Measurements from ENCODE around the gene C2CD2. TPM values are rescaled to one million over a fixed set of nuclear protein-coding genes. Genes with fewer than 3 reads are reported as not detected.

Gene C2CD2
- total and polyA plus RNA-seq, 10 of the 15 experiments (the other 5 are each of a cell fraction or from before 2014, with no cell fraction given) = 2.2 to 30.9 (median 9.9) TPM

DNA sequence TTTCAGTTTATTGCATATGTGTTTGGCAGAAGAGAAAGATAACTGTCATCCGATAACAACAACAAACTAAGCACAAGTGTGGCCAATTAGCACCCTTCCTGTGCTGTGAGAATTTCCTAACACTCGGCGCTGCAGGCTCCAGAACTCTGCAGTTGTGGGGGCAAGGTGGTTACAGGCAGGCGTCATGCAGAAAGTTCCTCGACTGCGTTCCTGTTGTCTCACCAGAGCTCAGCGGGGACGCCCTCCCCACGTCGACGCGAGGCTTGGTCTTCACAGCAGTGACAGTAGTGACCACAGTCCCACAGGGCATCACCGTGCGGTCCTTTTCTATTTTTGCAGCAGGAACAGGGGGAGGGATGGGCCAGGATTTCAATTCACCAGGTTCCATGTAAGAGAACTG, 47.0 kb downstream of the C2CD2 start:
- no peak overlapping the region for H3K4me2 ChIP-seq (ENCODE audit: control insufficient read depth, insufficient read depth)
- WGBS (ENCODE audit: insufficient coverage, insufficient replicate concordance, low lambda C conversion rate, missing lambda C conversion rate) = 98% methylated on average over 14 of the region's 14 CpGs
- H3K9me3 ChIP-seq (replicated peaks; ENCODE audit: control insufficient read depth, insufficient read depth, low read length) = no peaks in the 10 kb centered on the region
- ChIA-PET POLR2A (no interaction called here), CTCF (interaction anchor here (0.6 kb wide), 1 partner anchor 99 kb away, joined by 4 read pairs; no protein-coding TSS in a partner anchor), SMC1A (ENCODE audit: uncharacterized antibody, unreplicated experiment) (no interaction called here), RAD21 (ENCODE audit: unreplicated experiment) (no interaction called here)
- peaks cover 7 to 29% of the 10 kb centered on the region in 2 experiments for H3K36me3 ChIP-seq (ENCODE audit: control insufficient read depth in 2 of 2, insufficient read depth in 2 of 2, low read length in 1 of 2)
- no peak overlapping the region for H3K4me3 ChIP-seq
- in situ Hi-C loops (cut with MboI) (no loop called here), intact Hi-C loops (cut with micrococcal nuclease; ENCODE audit: unreplicated experiment) (no loop called here)
- FAIRE-seq (no peak), ATAC-seq (no peak), DNase-seq (ENCODE audit: low read depth, low spot score) (no peak)
- H3K4me1 ChIP-seq (ENCODE audit: control insufficient read depth, insufficient read depth, low read length) = no peaks in the 10 kb centered on the region
- no peaks in the 10 kb centered on the region for H4K20me1 ChIP-seq (ENCODE audit: control insufficient read depth, insufficient read depth)
- no peaks in the 10 kb centered on the region for H3K79me2 ChIP-seq (ENCODE audit: control insufficient read depth, insufficient read depth, low read length)
- H3K27me3 ChIP-seq (replicated peaks in 1 of 2; ENCODE audit: control insufficient read depth in 2 of 2, insufficient read depth in 2 of 2, low read length in 1 of 2) = no peaks in the 10 kb centered on the region
- H3K27ac ChIP-seq (ENCODE audit: control insufficient read depth, insufficient read depth) = no peak overlapping the region
- BruUV-seq (replicated peaks) = no TSS peak
- TF ChIP-seq MTA3 (IDR thresholded peaks at IDR 0.05; ENCODE audit: borderline replicate concordance, low read length) (no peak), RELB (IDR thresholded peaks at IDR 0.05; ENCODE audit: low read depth) (no peak)
- no peak overlapping the region for H3K9ac ChIP-seq (ENCODE audit: control insufficient read depth, insufficient read depth, low read length)
- H2AFZ ChIP-seq (ENCODE audit: control insufficient read depth, low read depth, low read length) = no peak overlapping the region

- ChIA-PET POLR2A (no interaction called here), SMC1A (ENCODE audit: uncharacterized antibody, unreplicated experiment) (no interaction called here), RAD21 (ENCODE audit: unreplicated experiment) (no interaction called here), CTCF (no interaction called here)
- Histone ChIP-seq H3K9me3 (replicated peaks; ENCODE audit: control insufficient read depth, insufficient read depth, low read length) (no peaks in the 10 kb centered on the region), H3K27ac (ENCODE audit: control insufficient read depth, insufficient read depth) (no peak overlapping the region), H3K36me3 (ENCODE audit: control insufficient read depth in 2 of 2, insufficient read depth in 2 of 2, low read length in 1 of 2) (peaks cover 7 to 25% of the 10 kb centered on the region in 2 experiments), H3K4me2 (ENCODE audit: control insufficient read depth, insufficient read depth) (no peak overlapping the region), H3K4me1 (ENCODE audit: control insufficient read depth, insufficient read depth, low read length) (peaks cover 7% of the 10 kb centered on the region), H4K20me1 (ENCODE audit: control insufficient read depth, insufficient read depth) (no peaks in the 10 kb centered on the region), H3K4me3 (no peak overlapping the region), H3K27me3 (replicated peaks in 1 of 2; ENCODE audit: control insufficient read depth in 2 of 2, insufficient read depth in 2 of 2, low read length in 1 of 2) (no peaks in the 10 kb centered on the region), H2AFZ (ENCODE audit: control insufficient read depth, low read depth, low read length) (no peak overlapping the region), H3K79me2 (ENCODE audit: control insufficient read depth, insufficient read depth, low read length) (no peaks in the 10 kb centered on the region), H3K9ac (ENCODE audit: control insufficient read depth, insufficient read depth, low read length) (no peak overlapping the region)
- ATAC-seq (no peak), DNase-seq (ENCODE audit: low read depth, low spot score) (no peak), FAIRE-seq (no peak)
- in situ Hi-C loops (cut with MboI) = no loop called here
- intact Hi-C loops (cut with micrococcal nuclease; ENCODE audit: unreplicated experiment) = loop anchor here (5.0 kb wide), 1 partner anchor 214 kb away; no protein-coding TSS in a partner anchor
- no TSS peak for BruUV-seq (replicated peaks)
- 72% methylated on average over 23 of the region's 23 CpGs for WGBS (ENCODE audit: insufficient coverage, insufficient replicate concordance, low lambda C conversion rate, missing lambda C conversion rate)
- TF ChIP-seq JUNB (IDR thresholded peaks at IDR 0.05) (no peak), PML (IDR thresholded peaks at IDR 0.05; ENCODE audit: low read length) (no peak)
- TF ChIP-seq, protein P1, sequence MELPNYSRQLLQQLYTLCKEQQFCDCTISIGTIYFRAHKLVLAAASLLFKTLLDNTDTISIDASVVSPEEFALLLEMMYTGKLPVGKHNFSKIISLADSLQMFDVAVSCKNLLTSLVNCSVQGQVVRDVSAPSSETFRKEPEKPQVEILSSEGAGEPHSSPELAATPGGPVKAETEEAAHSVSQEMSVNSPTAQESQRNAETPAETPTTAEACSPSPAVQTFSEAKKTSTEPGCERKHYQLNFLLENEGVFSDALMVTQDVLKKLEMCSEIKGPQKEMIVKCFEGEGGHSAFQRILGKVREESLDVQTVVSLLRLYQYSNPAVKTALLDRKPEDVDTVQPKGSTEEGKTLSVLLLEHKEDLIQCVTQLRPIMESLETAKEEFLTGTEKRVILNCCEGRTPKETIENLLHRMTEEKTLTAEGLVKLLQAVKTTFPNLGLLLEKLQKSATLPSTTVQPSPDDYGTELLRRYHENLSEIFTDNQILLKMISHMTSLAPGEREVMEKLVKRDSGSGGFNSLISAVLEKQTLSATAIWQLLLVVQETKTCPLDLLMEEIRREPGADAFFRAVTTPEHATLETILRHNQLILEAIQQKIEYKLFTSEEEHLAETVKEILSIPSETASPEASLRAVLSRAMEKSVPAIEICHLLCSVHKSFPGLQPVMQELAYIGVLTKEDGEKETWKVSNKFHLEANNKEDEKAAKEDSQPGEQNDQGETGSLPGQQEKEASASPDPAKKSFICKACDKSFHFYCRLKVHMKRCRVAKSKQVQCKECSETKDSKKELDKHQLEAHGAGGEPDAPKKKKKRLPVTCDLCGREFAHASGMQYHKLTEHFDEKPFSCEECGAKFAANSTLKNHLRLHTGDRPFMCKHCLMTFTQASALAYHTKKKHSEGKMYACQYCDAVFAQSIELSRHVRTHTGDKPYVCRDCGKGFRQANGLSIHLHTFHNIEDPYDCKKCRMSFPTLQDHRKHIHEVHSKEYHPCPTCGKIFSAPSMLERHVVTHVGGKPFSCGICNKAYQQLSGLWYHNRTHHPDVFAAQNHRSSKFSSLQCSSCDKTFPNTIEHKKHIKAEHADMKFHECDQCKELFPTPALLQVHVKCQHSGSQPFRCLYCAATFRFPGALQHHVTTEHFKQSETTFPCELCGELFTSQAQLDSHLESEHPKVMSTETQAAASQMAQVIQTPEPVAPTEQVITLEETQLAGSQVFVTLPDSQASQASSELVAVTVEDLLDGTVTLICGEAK (IDR thresholded peaks at IDR 0.05; ENCODE audit: borderline replicate concordance) = no peak
- TF ChIP-seq, protein P2, sequence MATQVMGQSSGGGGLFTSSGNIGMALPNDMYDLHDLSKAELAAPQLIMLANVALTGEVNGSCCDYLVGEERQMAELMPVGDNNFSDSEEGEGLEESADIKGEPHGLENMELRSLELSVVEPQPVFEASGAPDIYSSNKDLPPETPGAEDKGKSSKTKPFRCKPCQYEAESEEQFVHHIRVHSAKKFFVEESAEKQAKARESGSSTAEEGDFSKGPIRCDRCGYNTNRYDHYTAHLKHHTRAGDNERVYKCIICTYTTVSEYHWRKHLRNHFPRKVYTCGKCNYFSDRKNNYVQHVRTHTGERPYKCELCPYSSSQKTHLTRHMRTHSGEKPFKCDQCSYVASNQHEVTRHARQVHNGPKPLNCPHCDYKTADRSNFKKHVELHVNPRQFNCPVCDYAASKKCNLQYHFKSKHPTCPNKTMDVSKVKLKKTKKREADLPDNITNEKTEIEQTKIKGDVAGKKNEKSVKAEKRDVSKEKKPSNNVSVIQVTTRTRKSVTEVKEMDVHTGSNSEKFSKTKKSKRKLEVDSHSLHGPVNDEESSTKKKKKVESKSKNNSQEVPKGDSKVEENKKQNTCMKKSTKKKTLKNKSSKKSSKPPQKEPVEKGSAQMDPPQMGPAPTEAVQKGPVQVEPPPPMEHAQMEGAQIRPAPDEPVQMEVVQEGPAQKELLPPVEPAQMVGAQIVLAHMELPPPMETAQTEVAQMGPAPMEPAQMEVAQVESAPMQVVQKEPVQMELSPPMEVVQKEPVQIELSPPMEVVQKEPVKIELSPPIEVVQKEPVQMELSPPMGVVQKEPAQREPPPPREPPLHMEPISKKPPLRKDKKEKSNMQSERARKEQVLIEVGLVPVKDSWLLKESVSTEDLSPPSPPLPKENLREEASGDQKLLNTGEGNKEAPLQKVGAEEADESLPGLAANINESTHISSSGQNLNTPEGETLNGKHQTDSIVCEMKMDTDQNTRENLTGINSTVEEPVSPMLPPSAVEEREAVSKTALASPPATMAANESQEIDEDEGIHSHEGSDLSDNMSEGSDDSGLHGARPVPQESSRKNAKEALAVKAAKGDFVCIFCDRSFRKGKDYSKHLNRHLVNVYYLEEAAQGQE (IDR thresholded peaks at IDR 0.05; ENCODE audit: low read depth, low read length) = no peak
Measured at GRCh38 chr21:41903559-41904351, 50.1 kb downstream of the C2CD2 start.

Measured in GM12878 (cell line).